MCF 10A (cell line): ENCODE measurements around the gene PDE7B. TPM values are rescaled to one million over a fixed set of nuclear protein-coding genes. Genes with fewer than 3 reads are reported as not detected.

Experiments
- BruUV-seq: library from RNA; stranded (reverse); fragments of 400-500 nt; replicated peaks from 2 replicates; lab custom pipeline; 2021; lab: Mats Ljungman, UMichigan
- CTCF ChIA-PET: fragments of 300-600 bp; sonication (Branson Sonifier 250); formaldehyde crosslinking; extraction: SDS; loops from one replicate; lab custom pipeline; 2021; ENCODE audit warnings: antibody characterized with exemption, inconsistent platforms; lab: Yijun Ruan, JAX
- POLR2A ChIA-PET: fragments of 300-600, 350-650 bp; sonication (Branson Sonifier 250); formaldehyde crosslinking; extraction: SDS; loops from one replicate; lab custom pipeline; 2020; ENCODE audit warnings: antibody characterized with exemption, inconsistent platforms; lab: Yijun Ruan, JAX
- DNase-seq: peaks from one replicate; pipeline ENCODE4 v3.0.0-alpha.2; 2018; ENCODE audit not compliant: unreplicated experiment
- H3K27ac Mint-ChIP-seq: one replicate; pipeline ENCODE4 v1.8.0; 2022; ENCODE audit warnings: mild to moderate bottlenecking, low read depth, mixed read lengths; ENCODE audit not compliant: unreplicated experiment
- H3K27me3 Mint-ChIP-seq: one replicate; pipeline ENCODE4 v1.8.0; 2022; ENCODE audit warnings: mixed read lengths; ENCODE audit not compliant: insufficient read depth, unreplicated experiment
- H3K36me3 Mint-ChIP-seq: one replicate; pipeline ENCODE4 v1.8.0; 2022; ENCODE audit warnings: mild to moderate bottlenecking, moderate library complexity, mixed read lengths; ENCODE audit not compliant: insufficient read depth, unreplicated experiment
- H3K4me1 Mint-ChIP-seq: one replicate; pipeline ENCODE4 v1.8.0; 2022; ENCODE audit warnings: mixed read lengths; ENCODE audit not compliant: insufficient read depth, unreplicated experiment
- H3K4me3 Mint-ChIP-seq: one replicate; pipeline ENCODE4 v1.8.0; 2022; ENCODE audit warnings: mild to moderate bottlenecking, moderate library complexity, mixed read lengths; ENCODE audit not compliant: unreplicated experiment
- H3K9me3 Mint-ChIP-seq: one replicate; pipeline ENCODE4 v1.8.0; 2022; ENCODE audit warnings: mixed read lengths; ENCODE audit not compliant: unreplicated experiment
- CTCF ChIP-seq: fragments of 200-600 bp; IDR thresholded peaks from one replicate; pipeline ENCODE4 v1.8.0; 2022; ENCODE audit warnings: antibody characterized with exemption, mild to moderate bottlenecking; ENCODE audit not compliant: unreplicated experiment
- intact Hi-C: fragments of 100-400 bp; cut with micrococcal nuclease; formaldehyde crosslinking; loops from 2 replicates; pipeline ENCODE4 v1.14.1; 2022
- total RNA-seq: library from RNA; stranded (reverse); gene quantifications from 2 replicates; pipeline ENCODE4 v1.2.3, GENCODE V29; 2022

Gene PDE7B
- total RNA-seq, 1 experiment from 2014 or later: 1.4 TPM

- intact Hi-C loops: no loop called here
- no peak overlapping the region for H3K27ac Mint-ChIP-seq
- H3K9me3 Mint-ChIP-seq: no peaks in the 10 kb centered on the region
- H3K4me3 Mint-ChIP-seq: no peak overlapping the region
- no peak for DNase-seq
- no peaks in the 10 kb centered on the region for H3K4me1 Mint-ChIP-seq
- ChIA-PET POLR2A (interaction anchor here (1.2 kb wide), 1 partner anchor 22 kb away, joined by 3 read pairs; no protein-coding TSS in a partner anchor), CTCF (interaction anchor here (0.6 to 1.1 kb wide), 2 partner anchors 183 to 643 kb away, joined by 3 to 6 read pairs; no protein-coding TSS in a partner anchor)
- no peaks in the 10 kb centered on the region for H3K36me3 Mint-ChIP-seq
- no peaks in the 10 kb centered on the region for H3K27me3 Mint-ChIP-seq
- TF ChIP-seq CTCF: no peak
- no TSS peak for BruUV-seq
Measured at GRCh38 chr6:136178749-136179148, 327.2 kb downstream of the PDE7B start.

DNA sequence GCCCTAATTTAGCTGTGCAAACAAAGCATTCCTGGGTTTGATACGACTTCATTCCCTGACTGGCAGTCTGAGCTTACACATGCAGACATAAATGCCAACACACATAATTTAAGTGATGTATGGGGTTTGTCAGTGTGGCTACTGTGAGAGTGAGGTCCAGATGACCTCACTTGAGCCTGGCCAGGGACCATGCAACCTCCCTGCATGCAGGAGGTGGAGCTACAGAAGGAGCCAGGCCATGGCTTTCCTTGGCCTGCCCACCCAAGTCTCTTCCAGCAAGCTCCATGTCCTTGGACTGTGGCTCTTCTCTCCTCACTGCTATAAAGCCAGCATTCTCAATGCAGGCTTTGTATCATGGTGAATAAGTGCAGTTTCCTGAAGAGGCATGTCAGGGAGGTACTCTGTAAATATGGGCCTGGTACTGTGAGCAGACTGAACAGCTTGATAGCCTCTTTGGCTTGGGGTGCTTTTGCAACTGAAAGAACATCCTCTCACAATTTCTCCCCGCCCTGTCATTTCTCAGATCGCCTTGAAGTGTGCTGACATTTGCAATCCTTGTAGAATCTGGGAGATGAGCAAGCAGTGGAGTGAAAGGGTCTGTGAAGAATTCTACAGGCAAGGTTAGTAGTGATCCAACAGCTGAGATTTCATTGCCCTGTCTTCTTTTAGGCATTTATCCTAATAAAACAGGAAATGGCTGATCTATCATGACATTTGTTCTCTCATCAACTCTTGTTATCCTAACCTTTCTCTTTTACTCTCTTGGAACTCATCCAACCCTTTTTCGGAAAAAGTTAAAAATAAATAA is 329.4 kb downstream of the PDE7B start:
- no peak for TF ChIP-seq CTCF
- ChIA-PET CTCF (no interaction called here), POLR2A (no interaction called here)
- H3K9me3 Mint-ChIP-seq: no peaks in the 10 kb centered on the region
- no TSS peak for BruUV-seq
- H3K27ac Mint-ChIP-seq: no peak overlapping the region
- H3K27me3 Mint-ChIP-seq: no peaks in the 10 kb centered on the region
- intact Hi-C loops: no loop called here
- DNase-seq: no peak
- H3K4me1 Mint-ChIP-seq: no peaks in the 10 kb centered on the region
- no peak overlapping the region for H3K4me3 Mint-ChIP-seq
- H3K36me3 Mint-ChIP-seq: no peaks in the 10 kb centered on the region

GRCh38 chr6:136181512-136181833 is 330.0 kb downstream of the PDE7B start:
- intact Hi-C loops: no loop called here
- no peak overlapping the region for H3K4me3 Mint-ChIP-seq
- H3K27me3 Mint-ChIP-seq: no peaks in the 10 kb centered on the region
- H3K27ac Mint-ChIP-seq: no peak overlapping the region
- DNase-seq: no peak
- CTCF ChIA-PET: no interaction called here
- no peaks in the 10 kb centered on the region for H3K36me3 Mint-ChIP-seq
- no peaks in the 10 kb centered on the region for H3K9me3 Mint-ChIP-seq
- no TSS peak for BruUV-seq
- POLR2A ChIA-PET: no interaction called here
- no peaks in the 10 kb centered on the region for H3K4me1 Mint-ChIP-seq
- TF ChIP-seq CTCF: no peak

DNA sequence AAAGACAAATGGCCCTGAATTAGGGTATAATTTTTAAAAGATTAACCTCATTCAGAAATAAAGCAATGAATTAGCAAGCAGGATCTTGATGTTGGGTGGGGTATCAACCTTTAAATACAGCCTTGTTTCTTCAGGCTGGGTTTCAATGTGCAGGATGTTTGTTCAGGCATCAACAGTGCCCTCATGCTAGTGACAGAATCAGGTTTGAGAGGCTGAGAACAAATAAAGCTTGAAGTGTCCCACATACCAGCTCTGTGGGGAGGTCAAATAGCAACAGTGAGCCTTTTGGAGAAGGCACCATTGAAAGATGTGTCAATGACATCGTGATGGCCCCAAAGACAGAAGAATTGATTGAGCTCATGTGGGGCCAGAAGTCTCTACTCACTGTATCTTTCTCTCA is 330.4 kb downstream of the PDE7B start:
- CTCF ChIA-PET: no interaction called here
- H3K4me3 Mint-ChIP-seq: no peak overlapping the region
- DNase-seq: no peak
- intact Hi-C loops: no loop called here
- H3K9me3 Mint-ChIP-seq: no peaks in the 10 kb centered on the region
- no TSS peak for BruUV-seq
- H3K4me1 Mint-ChIP-seq: no peaks in the 10 kb centered on the region
- H3K36me3 Mint-ChIP-seq: no peaks in the 10 kb centered on the region
- no peaks in the 10 kb centered on the region for H3K27me3 Mint-ChIP-seq
- TF ChIP-seq CTCF: no peak
- POLR2A ChIA-PET: no interaction called here
- H3K27ac Mint-ChIP-seq: no peak overlapping the region
